Measurements from ENCODE around the gene HOXB9.

Gene HOXB9

GRCh38 chr17:48612854-48613691, 13.1 kb downstream of the HOXB9 start:
- peak overlapping the region; percentile 87 for H3K27ac Mint-ChIP-seq
- no peak for DNase-seq (ENCODE audit: low spot score in 2 of 2)

GRCh38 chr17:48612456-48612853, 13.7 kb downstream of the HOXB9 start:
- H3K4me1 Mint-ChIP-seq = peaks cover 22% of the 10 kb centered on the region
- DNase-seq (ENCODE audit: low spot score in 2 of 2) (no peak), ATAC-seq (ENCODE audit: low read depth) (no peak)
- H3K27me3 Mint-ChIP-seq = peaks cover 32% of the 10 kb centered on the region
- peak overlapping the region; percentile 87 for H3K27ac Mint-ChIP-seq
- peaks cover 2% of the 10 kb centered on the region for H3K36me3 Mint-ChIP-seq
- H3K4me3 Mint-ChIP-seq = peak overlapping the region; percentile 77
- H3K9me3 Mint-ChIP-seq = peaks cover 2% of the 10 kb centered on the region

More at GRCh38 chr17:48612854-48613691, 13.1 kb downstream of the HOXB9 start:
- Mint-ChIP-seq H3K27me3 (peaks cover 31% of the 10 kb centered on the region), H3K4me3 (peak overlapping the region; percentile 85), H3K4me1 (peaks cover 22% of the 10 kb centered on the region), H3K9me3 (peaks cover 2% of the 10 kb centered on the region), H3K36me3 (peaks cover 2% of the 10 kb centered on the region)
- ATAC-seq (ENCODE audit: low read depth) = peak; percentile 49

- DNase-seq (ENCODE audit: low spot score in 2 of 2) (no peak), ATAC-seq (ENCODE audit: low read depth) (no peak)
- H3K36me3 Mint-ChIP-seq = peaks cover 2% of the 10 kb centered on the region
- H3K9me3 Mint-ChIP-seq = peaks cover 2% of the 10 kb centered on the region
- peaks cover 29% of the 10 kb centered on the region for H3K27me3 Mint-ChIP-seq
- peak overlapping the region; percentile 87 for H3K27ac Mint-ChIP-seq
- peaks cover 19% of the 10 kb centered on the region for H3K4me1 Mint-ChIP-seq
- peak overlapping the region; percentile 89 for H3K4me3 Mint-ChIP-seq
These were observed 14.3 kb downstream of the HOXB9 start for GRCh38 chr17:48611681-48612455.

- Mint-ChIP-seq H3K27ac (peak overlapping the region; percentile 74), H3K4me1 (peaks cover 19% of the 10 kb centered on the region), H3K27me3 (peaks cover 33% of the 10 kb centered on the region), H3K36me3 (peaks cover 2% of the 10 kb centered on the region), H3K9me3 (peaks cover 2% of the 10 kb centered on the region), H3K4me3 (peak overlapping the region; percentile 89)
- ATAC-seq (ENCODE audit: low read depth) (peak; percentile 8), DNase-seq (ENCODE audit: low spot score in 2 of 2) (no peak)
These were observed 14.9 kb downstream of the HOXB9 start for GRCh38 chr17:48611213-48611612.

GRCh38 chr17:48610282-48611211, 15.6 kb downstream of the HOXB9 start, which contains the start of gene HOXB7:
Gene HOXB7, minus strand, starts transcription at chr17:48611017. Its CDS starts 99 bp downstream, at chr17:48610918.
- ATAC-seq (ENCODE audit: low read depth) = peak; percentile 60
- Mint-ChIP-seq H3K27me3 (peaks cover 31% of the 10 kb centered on the region), H3K9me3 (peaks cover 2% of the 10 kb centered on the region), H3K36me3 (peaks cover 2% of the 10 kb centered on the region), H3K27ac (peak within 1 kb of the TSS; percentile 74), H3K4me3 (peak within 1 kb of the TSS; percentile 89), H3K4me1 (peaks cover 19% of the 10 kb centered on the region)
- no peak for DNase-seq (ENCODE audit: low spot score in 2 of 2)

GRCh38 chr17:48609759-48610281, 16.3 kb downstream of the HOXB9 start:
- peaks cover 26% of the 10 kb centered on the region for H3K27me3 Mint-ChIP-seq
- no peaks in the 10 kb centered on the region for H3K9me3 Mint-ChIP-seq
- DNase-seq (ENCODE audit: low spot score in 2 of 2) = no peak
- H3K4me3 Mint-ChIP-seq = peak overlapping the region; percentile 89
- ATAC-seq (ENCODE audit: low read depth) = no peak
- H3K4me1 Mint-ChIP-seq = peaks cover 17% of the 10 kb centered on the region
- H3K27ac Mint-ChIP-seq = no peak overlapping the region
- H3K36me3 Mint-ChIP-seq = no peaks in the 10 kb centered on the region

GRCh38 chr17:48609033-48609432, 17.1 kb downstream of the HOXB9 start:
- H3K4me3 Mint-ChIP-seq = peak overlapping the region; percentile 24
- H3K27ac Mint-ChIP-seq = no peak overlapping the region
- H3K36me3 Mint-ChIP-seq = no peaks in the 10 kb centered on the region
- DNase-seq (ENCODE audit: low spot score in 2 of 2) = no peak
- peaks cover 28% of the 10 kb centered on the region for H3K27me3 Mint-ChIP-seq
- no peak for ATAC-seq (ENCODE audit: low read depth)
- peaks cover 20% of the 10 kb centered on the region for H3K4me1 Mint-ChIP-seq
- H3K9me3 Mint-ChIP-seq = no peaks in the 10 kb centered on the region

- H3K27me3 Mint-ChIP-seq = peaks cover 30% of the 10 kb centered on the region
- no peaks in the 10 kb centered on the region for H3K36me3 Mint-ChIP-seq
- no peak for ATAC-seq (ENCODE audit: low read depth)
These were observed 17.7 kb downstream of the HOXB9 start for GRCh38 chr17:48608494-48608834.

GRCh38 chr17:48606892-48607614, 19.1 kb downstream of the HOXB9 start:
- H3K27me3 Mint-ChIP-seq = peaks cover 25% of the 10 kb centered on the region
- DNase-seq (ENCODE audit: low spot score in 2 of 2) (no peak), ATAC-seq (ENCODE audit: low read depth) (no peak)
- H3K36me3 Mint-ChIP-seq = no peaks in the 10 kb centered on the region
- peaks cover 12% of the 10 kb centered on the region for H3K4me1 Mint-ChIP-seq
- no peak overlapping the region for H3K27ac Mint-ChIP-seq
- H3K4me3 Mint-ChIP-seq = no peak overlapping the region
- no peaks in the 10 kb centered on the region for H3K9me3 Mint-ChIP-seq

More at GRCh38 chr17:48608494-48608834, 17.7 kb downstream of the HOXB9 start:
- Mint-ChIP-seq H3K9me3 (no peaks in the 10 kb centered on the region), H3K4me3 (no peak overlapping the region), H3K4me1 (peaks cover 18% of the 10 kb centered on the region), H3K27ac (no peak overlapping the region)
- DNase-seq (ENCODE audit: low spot score in 2 of 2) = no peak

GRCh38 chr17:48605991-48606891, 19.9 kb downstream of the HOXB9 start:
- ATAC-seq (ENCODE audit: low read depth) (no peak), DNase-seq (ENCODE audit: low spot score in 2 of 2) (no peak)
- H3K36me3 Mint-ChIP-seq = no peaks in the 10 kb centered on the region
- H3K4me3 Mint-ChIP-seq = no peak overlapping the region
- H3K27me3 Mint-ChIP-seq = peaks cover 21% of the 10 kb centered on the region
- H3K4me1 Mint-ChIP-seq = peaks cover 6% of the 10 kb centered on the region
- H3K27ac Mint-ChIP-seq = no peak overlapping the region
- no peaks in the 10 kb centered on the region for H3K9me3 Mint-ChIP-seq

- DNase-seq (ENCODE audit: low spot score in 2 of 2) (no peak), ATAC-seq (ENCODE audit: low read depth) (no peak)
- Mint-ChIP-seq H3K4me3 (no peak overlapping the region), H3K36me3 (no peaks in the 10 kb centered on the region), H3K9me3 (no peaks in the 10 kb centered on the region), H3K27me3 (peaks cover 29% of the 10 kb centered on the region), H3K4me1 (peaks cover 6% of the 10 kb centered on the region), H3K27ac (no peak overlapping the region)
These were observed 20.7 kb downstream of the HOXB9 start for GRCh38 chr17:48605409-48605919.

GRCh38 chr17:48604770-48605329, 21.3 kb downstream of the HOXB9 start, which contains the start of gene HOXB6:
Gene HOXB6, minus strand, starts transcription at chr17:48604986. Its CDS starts 6,836 bp downstream, at chr17:48598150.
- Mint-ChIP-seq H3K27me3 (peaks cover 34% of the 10 kb centered on the region), H3K36me3 (no peaks in the 10 kb centered on the region), H3K4me3 (peak within 1 kb of the TSS; percentile 37), H3K4me1 (peaks cover 6% of the 10 kb centered on the region), H3K9me3 (no peaks in the 10 kb centered on the region), H3K27ac (no peak within 1 kb of the TSS)
- no peak for ATAC-seq (ENCODE audit: low read depth)
- DNase-seq (ENCODE audit: low spot score in 2 of 2) = no peak

Data from memory B cell (primary cell).